Thyroid gland (tissue), 4 donors: ENCODE results near the gene GRM7.

ENCODE experiments used
- POLR2A ChIP-seq, 2 donors: fragments of 450-650 bp; IDR thresholded peaks; one replicate each; pipeline ENCODE4 v1.6.1; 2017; ENCODE audit warnings: antibody characterized with exemption in 2 of 2, mild to moderate bottlenecking in 2 of 2, moderate library complexity in 1 of 2
- TF ChIP-seq, protein P1 (sequence below), 6 experiments: fragments of 200-600 bp in 3 of 6; fragments of 450-650 bp in 3 of 6; sonication (generic) in 3 of 6; IDR thresholded peaks; one replicate each; pipeline ENCODE4 v1.5.1; 2016 to 2019; ENCODE audit warnings: antibody characterized with exemption in 6 of 6, mild to moderate bottlenecking in 2 of 6, inconsistent platforms in 1 of 6, moderate library complexity in 1 of 6

DNA sequence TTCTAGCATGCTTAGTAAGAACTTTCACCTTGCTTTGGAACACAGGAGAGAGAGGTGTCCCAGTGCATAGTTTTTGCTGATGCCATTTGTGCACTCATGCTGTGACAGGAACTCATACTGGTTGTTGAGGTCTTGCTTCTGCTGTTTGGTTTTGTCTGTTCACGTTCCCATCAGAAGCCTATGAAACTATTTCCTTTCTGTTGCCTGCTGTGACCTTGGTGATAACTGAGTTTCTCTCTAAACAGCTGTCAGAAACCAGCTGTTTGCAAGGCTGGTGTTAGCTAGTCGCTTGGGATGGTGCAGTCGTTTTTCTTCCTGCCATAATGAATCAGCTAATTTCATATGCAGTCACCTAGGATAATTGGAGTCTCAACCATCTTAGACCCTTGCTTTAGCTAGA is 724.1 kb downstream of the GRM7 start:
- TF ChIP-seq, protein P1, sequence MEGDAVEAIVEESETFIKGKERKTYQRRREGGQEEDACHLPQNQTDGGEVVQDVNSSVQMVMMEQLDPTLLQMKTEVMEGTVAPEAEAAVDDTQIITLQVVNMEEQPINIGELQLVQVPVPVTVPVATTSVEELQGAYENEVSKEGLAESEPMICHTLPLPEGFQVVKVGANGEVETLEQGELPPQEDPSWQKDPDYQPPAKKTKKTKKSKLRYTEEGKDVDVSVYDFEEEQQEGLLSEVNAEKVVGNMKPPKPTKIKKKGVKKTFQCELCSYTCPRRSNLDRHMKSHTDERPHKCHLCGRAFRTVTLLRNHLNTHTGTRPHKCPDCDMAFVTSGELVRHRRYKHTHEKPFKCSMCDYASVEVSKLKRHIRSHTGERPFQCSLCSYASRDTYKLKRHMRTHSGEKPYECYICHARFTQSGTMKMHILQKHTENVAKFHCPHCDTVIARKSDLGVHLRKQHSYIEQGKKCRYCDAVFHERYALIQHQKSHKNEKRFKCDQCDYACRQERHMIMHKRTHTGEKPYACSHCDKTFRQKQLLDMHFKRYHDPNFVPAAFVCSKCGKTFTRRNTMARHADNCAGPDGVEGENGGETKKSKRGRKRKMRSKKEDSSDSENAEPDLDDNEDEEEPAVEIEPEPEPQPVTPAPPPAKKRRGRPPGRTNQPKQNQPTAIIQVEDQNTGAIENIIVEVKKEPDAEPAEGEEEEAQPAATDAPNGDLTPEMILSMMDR (IDR thresholded peaks at IDR 0.05) = no peak
- no peak for TF ChIP-seq POLR2A (IDR thresholded peaks at IDR 0.05)
